HepG2 (cell line): ENCODE results near the gene UPB1.

Experiments used
- BRCA1 ChIP-seq: sonication (generic); formaldehyde crosslinking; IDR thresholded peaks from 2 replicates; pipeline ENCODE4 v1.4.0; 2020; ENCODE audit warnings: missing genetic modification reagents
- FOXO4 ChIP-seq: sonication (generic); formaldehyde crosslinking; conservative IDR thresholded peaks from 2 replicates; pipeline ENCODE4 v1.8.1; 2023; ENCODE audit warnings: missing genetic modification reagents
- HMG20B ChIP-seq: conservative IDR thresholded peaks from 2 replicates; pipeline ENCODE4 v1.6.1; 2016; ENCODE audit warnings: missing genetic modification reagents, missing compliant biosample characterization
- IKZF5 ChIP-seq: IDR thresholded peaks from 2 replicates; pipeline ENCODE4 v1.6.1; 2018; ENCODE audit warnings: missing genetic modification reagents, mild to moderate bottlenecking, missing compliant biosample characterization
- MAZ ChIP-seq, 2 experiments: sonication (generic) in 1 of 2; formaldehyde crosslinking in 1 of 2; IDR thresholded peaks; 2 replicates each; pipeline versions ENCODE4 v1.5.0 to v1.6.1; 2012 to 2020; ENCODE audit warnings: low read depth in 2 of 2, mild to moderate bottlenecking in 2 of 2, borderline replicate concordance in 1 of 2, improper control_type of control experiment in 1 of 2, low read length in 1 of 2, missing genetic modification reagents in 1 of 2, moderate library complexity in 1 of 2
- MTA1 ChIP-seq: sonication (generic); formaldehyde crosslinking; IDR thresholded peaks from 2 replicates; pipeline ENCODE4 v1.4.0; 2020; ENCODE audit warnings: missing genetic modification reagents, mild to moderate bottlenecking, borderline replicate concordance
- MXI1 ChIP-seq: IDR thresholded peaks from 3 replicates; pipeline ENCODE4 v1.6.1; 2012; ENCODE audit warnings: low read depth, low read length, inconsistent platforms, borderline replicate concordance
- POLR2A ChIP-seq, 2 experiments: IDR thresholded peaks; 2 replicates each; pipeline ENCODE4 v1.6.1; 2011; ENCODE audit warnings: low read depth in 2 of 2, low read length in 2 of 2, mild to moderate bottlenecking in 1 of 2, moderate library complexity in 1 of 2; ENCODE audit not compliant: insufficient read depth in 1 of 2
- ZNF136 ChIP-seq: sonication (generic); formaldehyde crosslinking; IDR thresholded peaks from 2 replicates; pipeline ENCODE4 v1.8.1; 2022; ENCODE audit warnings: low read depth, mild to moderate bottlenecking, moderate library complexity, missing genetic modification reagents
- ZNF724P ChIP-seq: sonication (generic); formaldehyde crosslinking; IDR thresholded peaks from 2 replicates; pipeline ENCODE4 v1.8.0; 2022; ENCODE audit warnings: missing genetic modification reagents, borderline replicate concordance
- TF ChIP-seq, protein P1 (sequence below), 2 experiments: sonication (generic) in 1 of 2; formaldehyde crosslinking in 1 of 2; IDR thresholded peaks; 2 replicates each; pipeline versions ENCODE4 v1.4.0 to v1.6.1; 2018 to 2020; ENCODE audit warnings: missing genetic modification reagents in 2 of 2, borderline replicate concordance in 1 of 2, low read depth in 1 of 2, mild to moderate bottlenecking in 1 of 2, missing biosample characterization in 1 of 2
- TF ChIP-seq, protein P2 (sequence below): IDR thresholded peaks from 2 replicates; pipeline ENCODE4 v1.6.1; 2016; ENCODE audit warnings: low read depth, missing genetic modification reagents, missing compliant biosample characterization

- TF ChIP-seq, protein P1, sequence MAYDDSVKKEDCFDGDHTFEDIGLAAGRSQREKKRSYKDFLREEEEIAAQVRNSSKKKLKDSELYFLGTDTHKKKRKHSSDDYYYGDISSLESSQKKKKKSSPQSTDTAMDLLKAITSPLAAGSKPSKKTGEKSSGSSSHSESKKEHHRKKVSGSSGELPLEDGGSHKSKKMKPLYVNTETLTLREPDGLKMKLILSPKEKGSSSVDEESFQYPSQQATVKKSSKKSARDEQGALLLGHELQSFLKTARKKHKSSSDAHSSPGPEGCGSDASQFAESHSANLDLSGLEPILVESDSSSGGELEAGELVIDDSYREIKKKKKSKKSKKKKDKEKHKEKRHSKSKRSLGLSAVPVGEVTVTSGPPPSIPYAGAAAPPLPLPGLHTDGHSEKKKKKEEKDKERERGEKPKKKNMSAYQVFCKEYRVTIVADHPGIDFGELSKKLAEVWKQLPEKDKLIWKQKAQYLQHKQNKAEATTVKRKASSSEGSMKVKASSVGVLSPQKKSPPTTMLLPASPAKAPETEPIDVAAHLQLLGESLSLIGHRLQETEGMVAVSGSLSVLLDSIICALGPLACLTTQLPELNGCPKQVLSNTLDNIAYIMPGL (CRISPR knock-in tag; IDR thresholded peaks at IDR 0.05; ENCODE audit: borderline replicate concordance in 1 of 2, low read depth in 1 of 2) = no peak
- TF ChIP-seq MXI1 = peak; percentile 8; the same call in 1 of the 3 replicates
- TF ChIP-seq, protein P2, sequence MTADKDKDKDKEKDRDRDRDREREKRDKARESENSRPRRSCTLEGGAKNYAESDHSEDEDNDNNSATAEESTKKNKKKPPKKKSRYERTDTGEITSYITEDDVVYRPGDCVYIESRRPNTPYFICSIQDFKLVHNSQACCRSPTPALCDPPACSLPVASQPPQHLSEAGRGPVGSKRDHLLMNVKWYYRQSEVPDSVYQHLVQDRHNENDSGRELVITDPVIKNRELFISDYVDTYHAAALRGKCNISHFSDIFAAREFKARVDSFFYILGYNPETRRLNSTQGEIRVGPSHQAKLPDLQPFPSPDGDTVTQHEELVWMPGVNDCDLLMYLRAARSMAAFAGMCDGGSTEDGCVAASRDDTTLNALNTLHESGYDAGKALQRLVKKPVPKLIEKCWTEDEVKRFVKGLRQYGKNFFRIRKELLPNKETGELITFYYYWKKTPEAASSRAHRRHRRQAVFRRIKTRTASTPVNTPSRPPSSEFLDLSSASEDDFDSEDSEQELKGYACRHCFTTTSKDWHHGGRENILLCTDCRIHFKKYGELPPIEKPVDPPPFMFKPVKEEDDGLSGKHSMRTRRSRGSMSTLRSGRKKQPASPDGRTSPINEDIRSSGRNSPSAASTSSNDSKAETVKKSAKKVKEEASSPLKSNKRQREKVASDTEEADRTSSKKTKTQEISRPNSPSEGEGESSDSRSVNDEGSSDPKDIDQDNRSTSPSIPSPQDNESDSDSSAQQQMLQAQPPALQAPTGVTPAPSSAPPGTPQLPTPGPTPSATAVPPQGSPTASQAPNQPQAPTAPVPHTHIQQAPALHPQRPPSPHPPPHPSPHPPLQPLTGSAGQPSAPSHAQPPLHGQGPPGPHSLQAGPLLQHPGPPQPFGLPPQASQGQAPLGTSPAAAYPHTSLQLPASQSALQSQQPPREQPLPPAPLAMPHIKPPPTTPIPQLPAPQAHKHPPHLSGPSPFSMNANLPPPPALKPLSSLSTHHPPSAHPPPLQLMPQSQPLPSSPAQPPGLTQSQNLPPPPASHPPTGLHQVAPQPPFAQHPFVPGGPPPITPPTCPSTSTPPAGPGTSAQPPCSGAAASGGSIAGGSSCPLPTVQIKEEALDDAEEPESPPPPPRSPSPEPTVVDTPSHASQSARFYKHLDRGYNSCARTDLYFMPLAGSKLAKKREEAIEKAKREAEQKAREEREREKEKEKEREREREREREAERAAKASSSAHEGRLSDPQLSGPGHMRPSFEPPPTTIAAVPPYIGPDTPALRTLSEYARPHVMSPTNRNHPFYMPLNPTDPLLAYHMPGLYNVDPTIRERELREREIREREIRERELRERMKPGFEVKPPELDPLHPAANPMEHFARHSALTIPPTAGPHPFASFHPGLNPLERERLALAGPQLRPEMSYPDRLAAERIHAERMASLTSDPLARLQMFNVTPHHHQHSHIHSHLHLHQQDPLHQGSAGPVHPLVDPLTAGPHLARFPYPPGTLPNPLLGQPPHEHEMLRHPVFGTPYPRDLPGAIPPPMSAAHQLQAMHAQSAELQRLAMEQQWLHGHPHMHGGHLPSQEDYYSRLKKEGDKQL = no peak
- no peak for TF ChIP-seq ZNF136
- peak; percentile 64; the same call in 1 of the 2 replicates for TF ChIP-seq MAZ (IDR thresholded peaks at IDR 0.05; ENCODE audit: borderline replicate concordance, low read depth, low read length)
- no peak for TF ChIP-seq MAZ (CRISPR knock-in tag; IDR thresholded peaks at IDR 0.05; ENCODE audit: low read depth)
- TF ChIP-seq BRCA1 (CRISPR knock-in tag) = no peak
- no peak for TF ChIP-seq MTA1 (CRISPR knock-in tag)
- TF ChIP-seq POLR2A (IDR thresholded peaks at IDR 0.05; ENCODE audit: insufficient read depth in 1 of 2, low read depth in 2 of 2, low read length in 2 of 2) = no peak; a peak in 1 of 4 replicates
- no peak for TF ChIP-seq ZNF724P (CRISPR knock-in tag)
- TF ChIP-seq IKZF5 (CRISPR knock-in tag) = peak; percentile 42; the same call in 1 of the 2 replicates
- no peak for TF ChIP-seq HMG20B
- no peak for TF ChIP-seq FOXO4
Measured at GRCh38 chr22:24506802-24507438, 11.8 kb downstream of the UPB1 start.
